Hepatocyte (in vitro differentiated cells): Measurements from ENCODE around the gene CWC27. TPM values are rescaled to one million over a fixed set of nuclear protein-coding genes. Genes with fewer than 3 reads are reported as not detected.
"Not testable (repeated sequence)": the region's sequence is repeated elsewhere in the genome, so short reads cannot be mapped to it uniquely, and the experiment has no call there.

ENCODE experiments used
- DNase-seq: peaks from one replicate; pipeline ENCODE4 v3.0.0-alpha.2; 2016; ENCODE audit warnings: low spot score
- H2AFZ ChIP-seq: fragments of 200-600 bp; sonication (generic); 2 replicates; pipeline ENCODE4 v1.6.0; 2016; ENCODE audit warnings: antibody characterized with exemption, mild to moderate bottlenecking
- H3K27ac ChIP-seq: fragments of 200-600 bp; sonication (generic); 2 replicates; pipeline ENCODE4 v1.5.1; 2016; ENCODE audit warnings: mild to moderate bottlenecking
- H3K27me3 ChIP-seq: fragments of 200-600 bp; sonication (generic); 2 replicates; pipeline ENCODE4 v1.6.1; 2016
- H3K36me3 ChIP-seq: fragments of 200-600 bp; sonication (generic); replicated peaks from 2 replicates; pipeline ENCODE4 v1.5.1; 2016; ENCODE audit warnings: low read depth; ENCODE audit not compliant: insufficient read depth
- H3K4me1 ChIP-seq: fragments of 200-600 bp; sonication (generic); 2 replicates; pipeline ENCODE4 v1.5.1; 2016; ENCODE audit warnings: mild to moderate bottlenecking, moderate library complexity; ENCODE audit not compliant: insufficient read depth
- H3K4me2 ChIP-seq: fragments of 200-600 bp; sonication (generic); 2 replicates; pipeline ENCODE4 v1.6.0; 2016
- H3K4me3 ChIP-seq: fragments of 200-600 bp; sonication (generic); 2 replicates; pipeline ENCODE4 v1.5.1; 2016; ENCODE audit warnings: mild to moderate bottlenecking
- H3K79me2 ChIP-seq: fragments of 200-600 bp; sonication (generic); 2 replicates; pipeline ENCODE4 v1.6.0; 2017; ENCODE audit warnings: mild to moderate bottlenecking
- H3K9me2 ChIP-seq: fragments of 200-600 bp; sonication (generic); replicated peaks from 2 replicates; pipeline ENCODE4 v1.6.0; 2017; ENCODE audit warnings: mild to moderate bottlenecking; ENCODE audit not compliant: insufficient read depth
- H3K9me3 ChIP-seq: fragments of 200-600 bp; sonication (generic); 2 replicates; pipeline ENCODE4 v1.5.1; 2016; ENCODE audit warnings: low read depth, mild to moderate bottlenecking
- H4K20me1 ChIP-seq: fragments of 200-600 bp; sonication (generic); 2 replicates; pipeline ENCODE4 v1.6.0; 2016; ENCODE audit warnings: mild to moderate bottlenecking; ENCODE audit not compliant: insufficient read depth, poor library complexity, severe bottlenecking
- CTCF ChIP-seq: fragments of 200-600 bp; sonication (generic); IDR thresholded peaks from 2 replicates; pipeline ENCODE4 v1.5.1; 2016; ENCODE audit warnings: antibody characterized with exemption, mild to moderate bottlenecking; ENCODE audit not compliant: poor library complexity
- EZH2 ChIP-seq: fragments of 200-600 bp; sonication (generic); IDR thresholded peaks from 2 replicates; pipeline ENCODE4 v1.6.1; 2016; ENCODE audit warnings: antibody characterized with exemption, mild to moderate bottlenecking, borderline replicate concordance
- EZH2phosphoT487 ChIP-seq: fragments of 200-600 bp; sonication (generic); IDR thresholded peaks from one replicate; pipeline ENCODE4 v1.6.1; 2018; ENCODE audit warnings: antibody characterized with exemption, mild to moderate bottlenecking, low read depth, moderate library complexity; ENCODE audit not compliant: unreplicated experiment, severe bottlenecking
- WGBS: methylation state at CpG from one replicate; pipeline ENCODE4 v1.1.6; 2016; ENCODE audit warnings: low lambda C conversion rate; ENCODE audit errors: missing lambda C conversion rate; 5-methylcytosine and 5-hydroxymethylcytosine counted together
- polyA plus RNA-seq: library from polyadenylated mRNA; unstranded; fragments of >200 nt; fragmentation: Nextera tagmentation; extraction: Ambion mirVana; gene quantifications from 2 replicates; pipeline ENCODE4 v1.2.1, GENCODE V29; 2016
- total RNA-seq: library from RNA; depleted of rRNA; stranded (reverse); fragments of >200 nt; gene quantifications from 2 replicates; pipeline ENCODE4 v1.2.3, GENCODE V29; 2014

CWC27 gene
- total and polyA plus RNA-seq, 2 experiments from 2014 or later = 15.8 to 32.5 TPM

DNA sequence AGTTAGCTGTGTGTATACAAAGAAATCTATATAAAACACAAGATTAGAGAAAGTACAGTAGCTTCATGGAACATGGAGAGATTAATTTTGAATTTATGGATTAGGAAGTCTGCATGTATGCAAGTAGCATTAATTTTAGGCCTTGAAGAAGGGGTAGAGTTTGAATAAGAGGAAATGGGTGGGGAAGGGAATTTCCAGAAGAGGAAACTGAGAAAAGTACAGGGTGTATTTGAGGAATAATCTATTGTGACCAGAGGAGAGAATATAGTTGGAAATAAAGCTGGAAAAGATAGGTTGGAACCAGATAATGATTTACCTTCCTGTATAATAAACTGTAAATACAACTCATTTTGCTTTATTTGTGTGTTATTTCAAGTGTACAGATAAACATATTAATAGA is 53.6 kb downstream of the CWC27 start:
- no peaks in the 10 kb centered on the region for H3K36me3 ChIP-seq
- no peak for TF ChIP-seq EZH2
- TF ChIP-seq EZH2phosphoT487 = no peak
- no peak for TF ChIP-seq CTCF

DNA sequence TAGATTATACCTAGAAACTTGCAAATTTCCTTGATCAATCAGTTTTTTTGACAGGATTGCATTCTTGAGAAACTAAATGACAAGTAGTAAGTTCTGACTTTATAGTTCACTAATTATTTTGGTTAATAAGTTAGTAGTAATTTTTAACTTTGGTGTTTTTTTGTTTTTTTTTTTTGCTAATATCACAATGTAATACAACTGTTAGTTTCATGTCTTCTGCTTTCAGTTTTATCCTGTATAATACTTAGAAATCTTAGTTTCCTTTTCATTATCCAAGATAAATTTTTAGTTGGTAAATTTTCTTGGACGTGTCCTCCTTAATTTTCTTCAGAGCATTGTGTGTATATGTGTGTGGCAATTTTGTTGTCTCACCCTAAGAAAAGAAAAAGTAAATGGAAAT is 57.8 kb downstream of the CWC27 start:
- 92% methylated on average over 1 of the region's 1 CpG for WGBS
- Histone ChIP-seq H2AFZ (no peak overlapping the region), H3K36me3 (no peaks in the 10 kb centered on the region), H3K4me2 (no peak overlapping the region), H3K9me3 (no peaks in the 10 kb centered on the region), H3K27me3 (no peaks in the 10 kb centered on the region), H4K20me1 (no peaks in the 10 kb centered on the region), H3K4me3 (no peak overlapping the region), H3K79me2 (no peaks in the 10 kb centered on the region), H3K4me1 (no peaks in the 10 kb centered on the region), H3K9me2 (no peaks in the 10 kb centered on the region), H3K27ac (no peak overlapping the region)
- DNase-seq = no peak
- TF ChIP-seq CTCF = no peak
- no peak for TF ChIP-seq EZH2phosphoT487
- TF ChIP-seq EZH2 = no peak

More for the DNA sequence above, 53.6 kb downstream of the CWC27 start:
- Histone ChIP-seq H3K79me2 (no peaks in the 10 kb centered on the region), H3K27me3 (no peaks in the 10 kb centered on the region), H3K9me3 (no peaks in the 10 kb centered on the region), H3K4me1 (no peaks in the 10 kb centered on the region), H4K20me1 (no peaks in the 10 kb centered on the region), H3K9me2 (no peaks in the 10 kb centered on the region), H2AFZ (no peak overlapping the region), H3K4me3 (no peak overlapping the region), H3K27ac (no peak overlapping the region), H3K4me2 (no peak overlapping the region)
- DNase-seq = no peak

DNA sequence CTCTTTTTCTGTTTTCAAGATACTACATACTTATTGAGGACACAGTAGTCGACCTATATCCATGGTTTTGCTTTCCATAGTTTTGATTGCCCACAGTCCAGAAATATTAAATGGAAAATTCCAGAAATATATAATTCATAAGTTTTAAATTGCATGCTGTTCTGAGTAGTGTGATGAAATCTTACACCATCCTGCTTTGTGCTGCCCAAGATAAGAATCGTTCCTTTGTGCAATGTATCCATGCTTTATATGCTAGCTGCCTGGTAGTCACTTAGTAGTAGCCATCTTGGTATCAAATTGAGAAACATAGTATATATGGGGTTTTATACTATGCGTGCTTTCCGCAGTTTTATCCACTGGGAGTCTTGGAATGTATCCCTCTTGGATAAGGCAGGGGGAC is 59.0 kb downstream of the CWC27 start:
- DNase-seq = no peak
- Histone ChIP-seq H3K4me1 (no peaks in the 10 kb centered on the region), H4K20me1 (no peaks in the 10 kb centered on the region), H3K4me2 (no peak overlapping the region), H3K9me3 (no peaks in the 10 kb centered on the region), H3K36me3 (no peaks in the 10 kb centered on the region), H3K79me2 (no peaks in the 10 kb centered on the region), H3K4me3 (no peak overlapping the region), H3K9me2 (no peaks in the 10 kb centered on the region), H2AFZ (no peak overlapping the region), H3K27me3 (no peaks in the 10 kb centered on the region), H3K27ac (no peak overlapping the region)
- 91% methylated on average over 4 of the region's 4 CpGs for WGBS
- no peak for TF ChIP-seq EZH2

GRCh38 chr5:64830650-64831049 is 61.9 kb downstream of the CWC27 start:
- H4K20me1 ChIP-seq, H3K36me3 ChIP-seq, H3K27ac ChIP-seq, H3K4me2 ChIP-seq, H3K4me1 ChIP-seq, DNase-seq, H3K27me3 ChIP-seq, H3K4me3 ChIP-seq, H2AFZ ChIP-seq, H3K9me2 ChIP-seq, H3K79me2 ChIP-seq, H3K9me3 ChIP-seq: not testable (repeated sequence)

DNA sequence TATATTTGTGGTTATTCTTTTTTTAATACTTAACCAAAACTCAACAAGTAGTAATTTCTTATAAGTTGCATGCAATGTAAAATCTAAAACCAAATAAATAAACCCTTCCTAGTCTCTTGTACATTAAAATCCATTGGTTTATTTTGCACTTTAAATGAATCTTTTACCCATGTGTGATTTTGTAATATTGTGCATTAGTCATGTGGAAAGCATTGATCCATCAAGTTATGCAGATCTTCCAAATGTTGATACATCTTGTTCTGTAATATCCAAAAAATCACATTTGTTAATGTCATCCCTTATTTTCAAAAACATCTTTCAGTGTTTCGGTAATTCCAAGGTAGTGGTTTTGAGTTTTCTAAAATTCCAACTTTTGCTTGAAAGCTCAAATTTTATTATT is 63.3 kb downstream of the CWC27 start:
- TF ChIP-seq EZH2phosphoT487 (no peak), EZH2 (no peak), CTCF (no peak)
- Histone ChIP-seq H2AFZ (no peak overlapping the region), H3K9me3 (no peaks in the 10 kb centered on the region), H3K27ac (no peak overlapping the region), H4K20me1 (no peaks in the 10 kb centered on the region), H3K36me3 (no peaks in the 10 kb centered on the region), H3K4me1 (no peaks in the 10 kb centered on the region), H3K79me2 (no peaks in the 10 kb centered on the region), H3K4me2 (no peak overlapping the region), H3K27me3 (no peaks in the 10 kb centered on the region), H3K9me2 (no peaks in the 10 kb centered on the region), H3K4me3 (no peak overlapping the region)
- DNase-seq = no peak
- 94% methylated on average over 1 of the region's 1 CpG for WGBS
